Esophagus muscularis mucosa (tissue), 4 donors: ENCODE measurements around the gene FCRL1. TPM values are rescaled to one million over a fixed set of nuclear protein-coding genes. Genes with fewer than 3 reads are reported as not detected.

Experiments
- DNase-seq: peaks from one replicate; pipeline ENCODE4 v3.0.0-alpha.2; 2017; ENCODE audit errors: extremely low spot score
- H3K27ac ChIP-seq, 4 donors: fragments of 200-600 bp; sonication (generic); replicated peaks in 1 of 4; 1 replicate in 3 of 4; 2 replicates in 1 of 4; pipeline ENCODE4 v1.5.1; 2016 to 2019; ENCODE audit warnings: mild to moderate bottlenecking in 1 of 4
- H3K27me3 ChIP-seq, 4 donors: fragments of 200-600 bp; sonication (generic); one replicate each; pipeline versions ENCODE4 v1.5.1 to v1.6.0; 2016 to 2019
- H3K36me3 ChIP-seq, 4 donors: fragments of 200-600 bp; sonication (generic); one replicate each; pipeline ENCODE4 v1.5.1; 2016 to 2019
- H3K4me1 ChIP-seq, 4 donors: fragments of 200-600 bp; sonication (generic); one replicate each; pipeline ENCODE4 v1.5.1; 2016 to 2019
- H3K4me3 ChIP-seq, 4 donors: fragments of 200-600 bp; sonication (generic); 1 replicate in 2 of 4; 2 replicates in 2 of 4; pipeline ENCODE4 v1.5.1; 2016 to 2019; ENCODE audit warnings: mild to moderate bottlenecking in 4 of 4, moderate library complexity in 1 of 4
- H3K9me3 ChIP-seq, 4 donors: fragments of 200-600 bp; sonication (generic); 1 replicate in 3 of 4; 2 replicates in 1 of 4; pipeline ENCODE4 v1.5.1; 2016 to 2019
- CTCF ChIP-seq, 3 experiments: fragments of 200-600 bp in 2 of 3; fragments of 450-650 bp in 1 of 3; sonication (generic) in 2 of 3; IDR thresholded peaks; one replicate each; pipeline ENCODE4 v1.5.1; 2017 to 2019; ENCODE audit warnings: antibody characterized with exemption in 3 of 3, mild to moderate bottlenecking in 2 of 3, moderate library complexity in 1 of 3
- EP300 ChIP-seq: sonication (generic); formaldehyde crosslinking; IDR thresholded peaks from one replicate; pipeline ENCODE4 v1.6.1; 2017; ENCODE audit warnings: antibody characterized with exemption
- POLR2A ChIP-seq: fragments of 450-650 bp; IDR thresholded peaks from one replicate; pipeline ENCODE4 v1.6.1; 2017; ENCODE audit warnings: antibody characterized with exemption, moderate library complexity, mild to moderate bottlenecking, low read depth
- POLR2AphosphoS5 ChIP-seq, 2 donors: sonication (generic); formaldehyde crosslinking; IDR thresholded peaks; one replicate each; pipeline ENCODE4 v1.6.1; 2017; ENCODE audit warnings: antibody characterized with exemption in 2 of 2
- WGBS: methylation state at CpG from one replicate; pipeline ENCODE4 v1.1.5; 2018; 5-methylcytosine and 5-hydroxymethylcytosine counted together
- intact Hi-C: fragments of 100-400 bp; cut with DNase I; formaldehyde crosslinking; loops from one replicate; pipeline ENCODE4 v1.15.1; 2023
- total RNA-seq, 4 donors: library from RNA; depleted of rRNA; stranded (reverse); fragments of >200 nt; gene quantifications; one replicate each; pipeline versions ENCODE4 v1.1.0 to v1.2.1, GENCODE V29; 2016

Gene FCRL1
- total RNA-seq, 4 donors from 2014 or later, result 0.66 TPM; not detected in 3

GRCh38 chr1:157785248-157785647 is 34.7 kb downstream of the FCRL1 start:
- Histone ChIP-seq H3K27me3 (no peaks in the 10 kb centered on the region), H3K4me3 (no peak overlapping the region), H3K27ac (no peak overlapping the region), H3K36me3 (no peaks in the 10 kb centered on the region), H3K4me1 (no peaks in the 10 kb centered on the region), H3K9me3 (no peaks in the 10 kb centered on the region)
- WGBS, result 24% methylated on average over 1 of the region's 1 CpG
- intact Hi-C loops, result no loop called here
- DNase-seq, result no peak
- TF ChIP-seq EP300 (no peak), CTCF (IDR thresholded peaks at IDR 0.05) (no peak), POLR2AphosphoS5 (IDR thresholded peaks at IDR 0.05) (no peak), POLR2A (no peak)

GRCh38 chr1:157784801-157785200 is 35.1 kb downstream of the FCRL1 start:
- H3K9me3 ChIP-seq, result no peaks in the 10 kb centered on the region
- H3K4me3 ChIP-seq, result no peak overlapping the region
- intact Hi-C loops, result no loop called here
- DNase-seq, result no peak
- no peaks in the 10 kb centered on the region for H3K36me3 ChIP-seq
- no peaks in the 10 kb centered on the region for H3K27me3 ChIP-seq
- H3K27ac ChIP-seq, result no peak overlapping the region
- TF ChIP-seq EP300 (no peak), POLR2A (no peak), CTCF (IDR thresholded peaks at IDR 0.05) (no peak), POLR2AphosphoS5 (IDR thresholded peaks at IDR 0.05) (no peak)
- 88% methylated on average over 3 of the region's 3 CpGs for WGBS
- no peaks in the 10 kb centered on the region for H3K4me1 ChIP-seq

- DNase-seq, result no peak
- WGBS, result 86% methylated on average over 1 of the region's 1 CpG
- Histone ChIP-seq H3K36me3 (no peaks in the 10 kb centered on the region), H3K4me3 (no peak overlapping the region), H3K27me3 (no peaks in the 10 kb centered on the region), H3K27ac (no peak overlapping the region), H3K9me3 (no peaks in the 10 kb centered on the region), H3K4me1 (no peaks in the 10 kb centered on the region)
- intact Hi-C loops, result no loop called here
- TF ChIP-seq CTCF (IDR thresholded peaks at IDR 0.05), result no peak
- no peak for TF ChIP-seq POLR2A
- no peak for TF ChIP-seq EP300
- TF ChIP-seq POLR2AphosphoS5 (IDR thresholded peaks at IDR 0.05), result no peak
These were observed 37.0 kb downstream of the FCRL1 start for GRCh38 chr1:157782931-157783330.

- intact Hi-C loops, result no loop called here
- 38% methylated on average over 2 of the region's 2 CpGs for WGBS
- H3K9me3 ChIP-seq, result no peaks in the 10 kb centered on the region
- H3K27ac ChIP-seq, result no peak overlapping the region
- no peak overlapping the region for H3K4me3 ChIP-seq
- H3K4me1 ChIP-seq, result no peaks in the 10 kb centered on the region
- no peaks in the 10 kb centered on the region for H3K36me3 ChIP-seq
- TF ChIP-seq CTCF (IDR thresholded peaks at IDR 0.05) (no peak), EP300 (no peak), POLR2A (no peak), POLR2AphosphoS5 (IDR thresholded peaks at IDR 0.05) (no peak)
- no peaks in the 10 kb centered on the region for H3K27me3 ChIP-seq
- DNase-seq, result no peak
These were observed 38.9 kb downstream of the FCRL1 start for GRCh38 chr1:157781048-157781447.

GRCh38 chr1:157776971-157777391 is 42.9 kb downstream of the FCRL1 start, which contains the start of gene FCRL2:
Gene FCRL2, minus strand, starts transcription at chr1:157777132. Its CDS starts 59 bp downstream, at chr1:157777073.
- TF ChIP-seq POLR2AphosphoS5 (IDR thresholded peaks at IDR 0.05) (no peak), CTCF (IDR thresholded peaks at IDR 0.05) (no peak)
- no peaks in the 10 kb centered on the region for H3K9me3 ChIP-seq
- H3K36me3 ChIP-seq, result no peaks in the 10 kb centered on the region
- H3K4me3 ChIP-seq, result no peak within 1 kb of the TSS
- no peak within 1 kb of the TSS for H3K27ac ChIP-seq
- no peaks in the 10 kb centered on the region for H3K4me1 ChIP-seq
- DNase-seq, result no peak
- H3K27me3 ChIP-seq, result no peaks in the 10 kb centered on the region
- 83% methylated on average over 1 of the region's 1 CpG for WGBS
- intact Hi-C loops, result no loop called here
